HG03095 (cell line): ENCODE measurements around the gene LECT2.

ENCODE experiments used
- ATAC-seq: cut with Tn5 transposase; IDR thresholded peaks from one replicate; pipeline ENCODE4 v1.9.1; 2021; ENCODE audit warnings: moderate library complexity; ENCODE audit not compliant: unreplicated experiment

The LECT2 gene

DNA sequence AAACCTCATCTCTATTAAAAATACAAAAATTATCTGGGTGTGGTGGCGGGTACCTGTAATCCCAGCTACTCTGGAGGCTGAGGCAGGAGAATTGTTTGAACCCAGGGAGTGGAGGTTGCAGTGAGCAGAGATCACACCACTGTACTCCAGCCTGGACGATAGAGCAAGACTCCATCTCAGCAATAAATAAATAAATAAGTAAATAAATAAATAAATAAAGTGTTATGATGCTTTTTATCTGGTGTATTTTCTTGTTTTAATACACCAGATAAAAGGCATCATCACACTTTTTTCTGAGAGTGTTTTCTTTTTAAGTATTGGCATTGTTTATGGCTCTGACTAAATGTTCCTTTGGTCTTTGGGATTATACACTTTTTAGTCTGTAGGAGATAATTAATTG is 24.2 kb upstream of the LECT2 start:
- no peak for ATAC-seq

DNA sequence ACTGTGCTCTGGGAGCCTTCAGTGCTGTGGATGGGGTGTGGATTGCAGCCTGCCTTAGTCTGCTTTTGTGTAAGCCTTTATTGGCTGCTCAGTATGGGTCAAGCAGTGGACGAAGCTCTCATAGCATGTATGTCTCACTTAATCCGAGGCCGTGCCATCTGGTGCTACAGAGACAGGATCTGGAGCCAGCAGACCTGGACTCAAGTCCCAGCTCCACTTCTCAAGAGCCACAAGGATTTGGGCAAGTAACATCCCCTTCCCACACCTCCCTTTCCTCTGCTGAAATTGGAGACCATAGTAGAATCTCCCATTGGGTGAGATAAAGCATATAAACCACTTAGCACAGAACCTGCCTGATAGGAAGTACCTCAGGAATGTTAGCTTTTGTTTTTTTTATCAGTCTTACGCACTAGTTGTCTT is 23.4 kb upstream of the LECT2 start:
- no peak for ATAC-seq

DNA sequence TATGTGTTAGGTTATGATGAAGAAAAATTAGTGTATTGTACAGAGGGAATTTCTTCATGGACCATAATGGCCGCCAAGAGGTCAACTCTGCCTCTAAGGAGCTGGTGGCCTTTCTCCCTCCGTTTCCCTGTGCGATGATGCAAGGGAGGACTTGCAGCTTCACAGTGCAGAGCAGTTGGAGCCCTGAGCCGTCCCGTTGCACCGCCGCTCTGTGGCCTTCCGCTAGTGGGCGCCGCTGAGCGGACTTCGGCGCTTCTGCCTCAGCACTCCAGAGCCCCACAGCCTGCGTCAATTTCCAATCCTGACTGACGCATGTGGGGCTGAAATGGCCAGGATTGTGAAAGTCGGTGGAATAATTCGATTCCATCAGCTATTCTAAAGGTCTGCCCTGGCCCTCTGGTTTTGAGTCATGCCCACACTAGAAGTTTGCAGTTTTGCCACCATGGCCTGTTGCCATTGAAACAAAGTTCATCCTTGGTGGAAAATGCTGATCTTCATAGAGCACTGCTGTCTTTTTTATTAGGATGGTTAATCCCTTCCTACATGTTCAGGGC is 22.7 kb upstream of the LECT2 start:
- peak; percentile 68 for ATAC-seq

DNA sequence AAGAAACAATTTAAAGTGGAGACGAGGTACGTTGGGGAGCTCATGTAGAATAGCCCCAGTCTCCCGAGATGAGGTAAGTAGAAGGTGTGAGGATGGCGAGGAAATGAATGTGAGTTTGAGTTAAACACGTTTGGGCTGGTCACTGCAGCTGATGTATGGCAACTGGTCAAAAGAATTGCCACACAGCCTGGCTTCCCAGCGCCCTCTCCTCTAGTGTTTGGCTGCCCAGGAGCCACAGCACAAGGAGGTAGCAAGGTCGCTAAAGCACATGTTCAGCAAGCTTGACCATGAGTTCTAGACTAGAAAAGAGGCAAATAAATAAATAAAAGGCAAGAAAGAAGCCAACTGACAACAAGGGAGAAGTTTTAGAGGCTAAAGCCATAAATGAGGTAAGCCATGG is 21.4 kb upstream of the LECT2 start:
- ATAC-seq = no peak

DNA sequence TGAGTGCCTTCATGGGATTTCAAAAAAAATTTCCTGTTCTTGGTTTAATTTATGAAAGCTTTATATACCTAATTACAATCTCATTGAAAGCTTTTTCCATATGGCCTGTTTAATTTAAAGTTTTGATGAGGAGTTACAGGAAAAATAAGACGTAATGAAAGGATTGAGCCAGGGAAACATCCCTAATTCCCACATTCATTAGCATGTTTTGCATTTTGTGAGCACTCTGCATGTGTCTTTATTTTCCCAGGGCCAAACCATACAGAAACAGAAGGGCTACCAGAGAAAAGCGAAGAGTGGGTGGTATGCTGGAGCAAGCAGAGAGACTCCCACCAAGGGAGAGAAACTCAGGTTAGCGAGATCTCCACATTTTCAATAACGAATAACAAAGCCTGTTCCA is 20.3 kb upstream of the LECT2 start:
- ATAC-seq = no peak

DNA sequence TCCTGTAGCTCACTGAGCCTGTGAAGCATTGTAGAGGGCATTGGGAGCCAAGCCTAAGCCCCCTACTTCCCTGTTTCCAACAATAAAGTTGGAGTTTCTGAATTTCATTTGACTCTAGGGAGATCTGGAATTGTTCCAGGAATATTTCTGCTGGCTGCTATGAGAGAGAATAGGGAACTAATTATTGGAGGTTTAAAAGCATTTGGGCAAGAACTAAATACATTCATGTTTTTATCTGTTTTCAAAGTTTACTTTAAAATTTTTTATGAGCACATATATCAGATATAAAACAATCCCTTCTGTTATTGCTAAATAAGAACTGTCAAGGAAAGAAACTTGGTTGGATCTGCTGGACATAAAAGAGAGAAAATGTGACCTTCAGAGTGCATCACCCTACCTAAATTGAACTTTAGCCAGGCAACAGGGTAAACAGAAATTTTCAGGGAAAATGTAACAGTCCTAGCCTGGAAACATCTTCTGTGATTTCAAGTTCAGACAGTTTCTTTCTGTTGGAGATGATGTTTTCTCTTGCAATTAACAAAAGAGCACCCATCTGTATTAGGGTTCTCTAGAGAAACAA is 19.3 kb upstream of the LECT2 start:
- ATAC-seq = no peak

DNA sequence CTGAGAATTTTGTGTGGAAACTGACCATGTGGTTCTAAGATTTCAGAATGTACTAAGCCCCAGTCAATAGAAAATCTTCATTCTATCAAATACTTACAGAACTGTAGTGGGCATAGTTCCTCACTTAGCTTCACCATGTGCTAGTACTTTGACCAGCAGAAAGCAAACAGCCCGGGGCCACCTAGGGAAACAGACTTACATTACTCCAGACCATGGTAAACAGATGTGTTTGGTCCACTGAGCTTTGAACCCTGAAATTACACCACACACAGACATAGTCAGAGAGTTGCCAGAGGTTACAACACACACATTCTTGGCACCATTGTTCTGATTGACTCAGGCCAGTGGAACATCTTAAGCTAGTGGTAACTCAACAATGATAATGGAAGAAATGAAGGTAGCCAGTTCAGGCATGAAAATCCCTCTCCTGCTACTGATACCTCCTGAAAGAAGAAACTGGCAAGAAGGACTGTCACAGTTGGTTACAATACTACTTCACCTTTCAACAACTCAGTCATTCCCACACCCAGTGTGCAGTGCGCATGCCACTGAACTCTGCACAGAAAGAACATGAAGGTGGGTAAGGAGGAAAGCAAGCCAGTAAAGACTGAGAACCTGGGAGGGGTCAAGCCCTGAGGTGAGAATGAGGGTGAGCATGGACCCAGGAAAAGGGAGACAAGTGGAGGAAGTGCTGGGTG is 18.7 kb upstream of the LECT2 start:
- no peak for ATAC-seq

DNA sequence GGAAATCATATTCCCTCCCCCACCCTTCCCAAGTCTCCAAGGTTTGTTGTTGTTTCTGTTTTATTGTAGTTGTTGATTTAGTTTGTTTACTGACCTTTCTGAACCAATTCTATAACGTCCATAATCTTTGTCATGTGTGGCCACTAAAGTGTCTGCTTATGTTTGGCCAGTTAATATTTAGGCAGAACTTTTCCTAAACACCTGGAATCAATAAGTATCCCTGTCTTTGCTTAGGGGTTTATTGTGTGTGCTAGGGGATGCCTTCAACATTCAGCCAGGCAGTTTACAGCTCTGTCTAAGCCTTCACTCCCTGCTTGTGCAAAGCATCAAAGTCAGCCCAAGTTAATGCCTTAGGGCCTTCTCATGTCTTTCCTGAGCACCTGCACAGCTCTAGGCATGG is 16.9 kb upstream of the LECT2 start:
- ATAC-seq = no peak

DNA sequence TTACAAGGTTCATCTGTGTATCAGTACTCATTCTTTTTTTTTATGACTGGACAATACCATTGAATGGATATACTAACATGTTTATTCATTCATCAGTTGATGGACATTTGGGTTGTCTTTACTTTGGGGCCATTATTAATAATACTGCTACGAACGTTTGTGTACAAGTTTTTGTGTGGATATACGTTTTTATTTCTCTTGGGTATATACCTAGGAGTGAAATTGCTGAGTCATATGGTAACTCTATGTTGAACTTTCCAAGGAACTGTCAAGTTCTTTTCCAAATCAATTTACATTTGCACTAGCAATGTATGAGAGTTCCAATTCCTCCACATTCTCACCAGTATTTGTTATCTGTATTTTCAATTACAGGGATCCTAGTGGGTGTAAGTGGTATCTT is 12.0 kb upstream of the LECT2 start:
- no peak for ATAC-seq

DNA sequence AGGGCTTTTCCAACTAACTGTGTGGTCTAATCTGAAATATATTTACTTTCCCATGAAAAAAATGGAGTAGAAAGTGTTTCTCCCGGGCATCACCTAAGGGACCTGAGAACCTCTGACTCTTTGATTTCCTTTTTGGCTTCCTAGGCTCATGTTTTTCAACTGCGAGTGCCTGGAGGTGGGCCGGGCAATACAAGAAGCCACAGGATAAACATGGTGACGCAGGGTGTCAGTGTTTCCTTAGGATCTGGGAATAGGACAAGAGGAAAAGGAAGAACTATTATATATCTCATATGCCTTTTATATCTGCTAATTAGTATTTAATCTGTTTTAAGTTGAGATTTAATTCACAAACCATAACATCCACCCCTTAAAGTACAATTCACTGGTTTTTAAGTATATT is 11.4 kb upstream of the LECT2 start:
- no peak for ATAC-seq

DNA sequence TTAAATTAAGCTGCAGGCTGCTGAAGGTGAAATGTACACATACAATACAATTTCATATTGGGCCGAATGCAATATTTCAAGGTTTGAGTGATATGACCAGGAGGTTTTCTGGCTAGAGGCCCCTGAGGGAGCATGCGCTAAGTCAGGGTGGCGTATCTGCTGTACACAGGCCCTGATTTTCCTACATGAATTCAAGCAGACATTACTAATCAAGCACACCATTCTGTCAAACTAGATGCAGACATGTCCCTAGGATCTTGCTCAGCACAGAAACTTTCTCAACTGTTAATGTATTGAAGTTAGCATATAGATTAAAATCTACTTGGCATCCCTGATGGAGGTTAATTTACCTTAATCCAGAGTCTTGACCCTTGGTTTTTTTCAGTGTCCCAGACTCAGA is 10.7 kb upstream of the LECT2 start:
- no peak for ATAC-seq

DNA sequence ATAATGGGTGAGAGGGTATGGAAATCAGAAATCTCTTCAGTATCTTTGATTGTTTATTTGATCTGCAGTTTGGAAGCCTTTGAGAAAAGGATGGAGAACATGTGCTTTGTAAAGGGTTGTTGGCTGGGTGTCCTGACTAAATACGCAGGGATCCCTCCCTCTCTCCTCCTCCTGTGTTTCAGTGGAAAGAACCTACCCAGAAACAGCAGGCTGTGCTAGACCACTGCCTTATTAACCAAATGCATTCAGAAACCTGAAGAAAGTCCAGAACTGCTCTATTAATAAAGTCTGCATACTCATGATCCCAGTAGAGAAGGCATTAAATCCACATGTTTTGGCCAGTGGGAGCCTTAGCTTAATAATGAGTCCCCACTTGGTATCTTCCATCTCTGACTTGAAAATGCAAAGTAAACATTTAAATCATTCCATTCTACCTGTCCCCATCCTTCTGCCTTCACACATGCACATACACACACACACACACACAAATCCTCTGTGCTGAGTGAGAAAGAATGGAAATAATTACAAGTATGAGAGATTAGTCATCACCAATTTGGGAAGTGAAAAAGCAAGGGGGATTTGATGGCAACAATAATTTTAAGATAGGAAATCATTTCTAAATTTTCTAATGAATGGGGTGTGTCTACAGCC is 10.0 kb upstream of the LECT2 start:
- ATAC-seq = no peak

DNA sequence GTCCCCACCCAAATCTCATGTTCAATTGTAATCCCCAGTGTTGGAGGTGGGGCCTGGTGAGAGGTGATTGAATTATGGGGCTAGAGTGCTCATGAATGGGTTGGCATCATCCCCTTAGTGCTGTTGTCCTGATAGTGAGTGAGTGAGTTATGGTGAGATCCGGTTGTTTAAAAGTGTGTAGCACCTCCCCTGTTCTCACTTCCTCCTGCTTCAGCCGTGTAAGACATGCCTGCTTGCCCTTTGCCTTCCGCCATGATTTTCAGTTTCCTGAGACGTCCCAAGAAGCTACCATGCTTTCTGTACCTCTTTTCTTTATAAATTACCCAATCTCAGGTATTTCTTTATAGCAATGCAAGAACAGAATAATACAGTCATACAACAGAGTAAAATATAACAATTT is 742 bp upstream of the LECT2 start:
- no peak for ATAC-seq

DNA sequence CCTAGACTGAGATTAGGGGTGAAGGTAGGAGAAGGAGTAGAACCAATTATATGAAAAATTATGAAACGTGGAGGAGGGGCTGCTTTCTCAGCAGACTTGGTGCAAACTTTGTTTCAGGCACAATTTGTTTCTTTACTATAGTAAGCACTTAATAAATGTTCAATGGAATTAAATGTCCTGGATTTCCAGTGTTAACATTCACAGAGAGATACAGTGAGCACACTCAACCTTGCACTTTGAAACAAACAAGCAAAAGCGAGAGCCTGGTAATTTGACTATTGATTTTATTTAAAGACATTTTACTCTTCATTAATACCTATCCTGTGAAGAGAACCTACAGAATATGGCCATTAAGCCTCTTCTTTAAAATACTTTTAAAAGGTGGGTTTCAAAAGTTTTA is 933 bp downstream of the LECT2 start:
- ATAC-seq = no peak

DNA sequence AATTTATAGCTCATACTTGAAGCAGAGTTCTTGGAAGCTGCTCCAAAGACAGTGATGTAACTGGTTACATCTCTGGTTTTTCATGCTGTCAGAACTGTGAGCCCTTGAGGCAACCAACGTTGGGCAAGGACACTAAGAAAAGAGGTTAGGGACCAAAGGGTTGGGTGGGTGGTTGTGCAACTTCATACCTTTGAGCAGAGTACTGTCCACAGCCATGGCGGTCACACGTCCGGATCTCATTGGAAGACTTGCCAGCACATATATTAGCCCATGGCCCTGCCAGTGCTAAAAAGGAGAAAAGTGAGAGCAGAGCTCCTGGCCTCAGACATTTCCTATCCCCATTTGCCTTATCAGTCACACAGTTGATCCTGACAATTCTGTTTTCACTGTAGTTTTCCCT is 2.1 kb downstream of the LECT2 start:
- no peak for ATAC-seq

DNA sequence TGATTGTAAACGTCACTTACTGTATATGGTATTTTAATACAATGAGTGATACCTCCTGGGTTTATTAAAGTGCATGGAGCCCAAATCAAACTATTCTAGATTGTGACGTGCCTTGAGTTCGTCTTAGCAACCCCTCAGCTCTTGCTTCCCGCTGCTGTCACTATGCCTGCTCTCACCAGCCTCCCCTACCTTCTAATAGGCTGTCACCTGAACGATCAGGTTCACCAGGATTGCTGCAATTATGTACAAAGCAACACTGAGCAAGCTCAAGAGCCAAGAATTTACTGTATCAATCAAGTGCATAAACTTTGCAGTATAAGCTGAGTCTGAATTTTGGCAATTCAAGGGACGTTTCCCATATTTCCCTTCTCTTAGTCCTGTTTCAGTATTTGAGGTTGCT is 3.0 kb downstream of the LECT2 start:
- no peak for ATAC-seq

DNA sequence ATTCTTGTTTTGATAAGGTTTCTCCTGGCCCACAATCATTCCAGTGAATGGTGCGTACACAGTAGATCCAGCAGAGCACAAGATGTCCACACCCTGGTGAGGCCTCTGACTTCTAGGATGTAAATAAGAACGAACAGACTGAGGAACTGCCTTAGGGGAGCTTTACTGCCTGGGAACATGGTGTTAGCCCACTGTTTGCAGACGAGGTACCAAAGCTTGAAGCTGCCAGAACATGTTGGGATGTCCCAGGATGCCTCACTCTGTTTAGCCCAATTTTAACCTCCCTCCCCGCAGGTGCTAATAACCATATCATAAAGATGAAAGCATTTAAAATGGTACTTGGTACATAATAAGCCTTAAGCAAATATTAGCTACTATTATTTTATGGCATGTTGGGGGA is 3.5 kb downstream of the LECT2 start:
- ATAC-seq = no peak

DNA sequence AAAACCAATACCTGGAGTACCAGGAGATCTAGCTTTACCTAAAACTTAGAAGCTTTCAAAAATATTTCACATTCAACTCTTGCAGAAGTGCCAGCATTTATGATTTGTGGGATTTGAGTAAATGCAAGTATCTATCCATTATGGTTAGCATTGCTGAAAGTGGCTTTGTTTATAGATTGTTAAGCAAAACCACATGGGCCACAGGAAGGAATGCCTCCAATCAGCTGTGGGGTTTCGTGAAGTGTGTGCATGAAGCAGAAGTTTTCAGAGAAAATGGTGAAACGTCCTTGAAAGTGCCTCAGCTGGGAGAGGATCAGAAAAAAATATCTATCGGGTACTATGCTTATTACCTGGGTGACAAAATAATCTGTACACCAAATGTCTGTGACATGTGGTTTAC is 4.2 kb downstream of the LECT2 start:
- no peak for ATAC-seq

DNA sequence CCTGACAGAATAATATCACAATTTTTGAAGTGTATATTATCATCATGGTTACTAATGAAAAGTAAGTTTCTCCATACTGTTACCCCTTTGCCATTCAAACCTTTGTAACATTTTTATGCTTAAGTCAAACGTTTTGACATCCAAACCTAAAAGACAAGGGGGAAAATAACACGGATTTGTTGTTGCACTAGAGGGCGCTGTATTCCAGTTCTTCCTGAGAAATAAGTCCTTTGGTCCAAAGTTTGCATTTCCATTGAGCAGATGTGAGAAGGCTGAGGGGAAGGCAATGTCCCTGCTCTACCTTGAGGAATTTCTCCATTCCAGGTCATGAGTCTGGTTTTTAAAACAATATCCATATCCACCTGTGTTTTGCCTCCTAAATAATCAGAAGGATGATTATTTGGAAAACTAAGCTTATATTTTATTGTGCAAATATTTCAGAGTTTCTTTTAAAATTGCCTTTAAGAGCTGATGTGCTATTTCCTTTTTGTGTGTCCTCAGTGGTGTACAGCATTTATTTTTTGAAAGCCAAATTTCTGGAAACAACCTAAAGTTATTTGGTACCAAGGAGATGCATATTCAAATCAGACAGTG is 9.7 kb downstream of the LECT2 start:
- no peak for ATAC-seq

DNA sequence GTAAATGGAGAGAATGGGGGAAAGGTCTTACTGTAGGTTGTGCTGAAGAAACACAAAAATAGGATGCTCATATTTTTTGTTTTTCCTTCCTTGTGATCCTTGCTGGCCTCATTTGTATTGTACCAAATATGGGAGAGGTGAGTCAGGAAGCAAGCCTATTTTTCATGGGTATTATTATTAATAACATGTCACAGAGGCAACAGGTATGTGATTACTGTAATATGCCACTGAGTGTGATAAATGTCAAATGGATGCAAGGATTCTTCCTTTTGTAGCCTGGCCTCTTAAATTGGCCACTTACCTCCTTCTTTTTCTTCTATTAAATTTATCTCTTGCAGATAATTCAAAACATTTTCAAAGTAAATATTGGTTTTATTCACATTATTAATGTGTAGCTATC is 10.2 kb downstream of the LECT2 start:
- ATAC-seq = no peak

DNA sequence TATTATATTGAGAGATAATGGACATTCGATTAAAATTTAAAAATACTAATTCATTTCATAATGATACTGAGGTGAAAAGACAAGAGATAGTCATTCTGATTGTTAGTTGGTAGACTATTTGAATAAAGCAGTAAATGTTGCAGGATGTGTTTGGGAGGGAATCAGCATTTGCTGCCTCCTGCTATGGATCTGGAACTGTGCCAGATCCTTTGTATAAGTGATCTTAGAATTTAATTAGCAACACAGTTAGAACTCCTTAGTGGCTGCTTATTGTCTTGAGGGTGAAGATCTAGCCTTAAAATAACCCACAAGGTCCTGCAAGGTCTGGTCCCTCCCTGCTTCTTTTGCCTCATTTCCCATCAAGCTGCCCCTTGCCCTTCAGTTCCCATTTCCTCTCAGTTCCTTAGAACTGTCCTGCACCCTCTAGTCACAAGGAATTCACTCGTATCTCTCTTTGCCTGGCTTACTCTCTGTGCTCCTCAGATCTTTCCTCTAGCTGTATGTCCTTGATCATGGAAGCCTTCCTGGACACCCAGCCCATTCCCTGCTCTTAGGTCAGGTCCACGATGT is 12.5 kb downstream of the LECT2 start:
- no peak for ATAC-seq

DNA sequence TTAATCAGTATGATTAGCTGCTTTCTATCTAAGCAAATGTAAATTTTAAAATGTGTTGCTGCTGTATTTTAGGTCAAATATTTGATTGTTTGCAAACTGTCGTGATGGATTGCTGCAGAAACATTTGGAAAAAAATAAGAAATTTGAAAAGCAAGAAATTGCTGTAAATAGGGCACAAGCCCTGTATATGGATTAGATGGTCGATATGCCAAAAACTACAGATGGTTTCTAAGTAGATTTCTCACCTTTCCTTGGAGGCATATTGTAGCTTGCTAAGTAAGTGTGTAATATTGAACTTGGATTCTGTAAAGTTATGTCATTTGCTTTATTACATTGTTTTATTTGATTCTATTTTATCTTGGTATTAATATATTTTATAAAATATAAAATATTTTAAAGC is 13.1 kb downstream of the LECT2 start:
- no peak for ATAC-seq
